GM12892 (cell line): ENCODE results near the gene HOXD4.

ENCODE experiments used
- DNase-seq: peaks from one replicate; pipeline ENCODE4 v3.0.0; 2011; ENCODE audit not compliant: insufficient read length
- FAIRE-seq: peaks from 2 replicates; lab custom pipeline; 2011; peaks lifted over from hg19 to GRCh38; lab: Jason Lieb, UNC
- POLR2A ChIP-seq: IDR thresholded peaks from 2 replicates; pipeline ENCODE4 v1.6.1; 2011; ENCODE audit warnings: low read depth, low read length, control low read depth
- POLR2AphosphoS5 ChIP-seq: IDR thresholded peaks from 2 replicates; pipeline ENCODE4 v1.6.1; 2011; ENCODE audit warnings: low read depth, low read length, control low read depth
- TAF1 ChIP-seq: IDR thresholded peaks from 2 replicates; pipeline ENCODE4 v1.6.1; 2011; ENCODE audit warnings: low read depth, mild to moderate bottlenecking, control low read depth, low read length, borderline replicate concordance

HOXD4 gene

DNA sequence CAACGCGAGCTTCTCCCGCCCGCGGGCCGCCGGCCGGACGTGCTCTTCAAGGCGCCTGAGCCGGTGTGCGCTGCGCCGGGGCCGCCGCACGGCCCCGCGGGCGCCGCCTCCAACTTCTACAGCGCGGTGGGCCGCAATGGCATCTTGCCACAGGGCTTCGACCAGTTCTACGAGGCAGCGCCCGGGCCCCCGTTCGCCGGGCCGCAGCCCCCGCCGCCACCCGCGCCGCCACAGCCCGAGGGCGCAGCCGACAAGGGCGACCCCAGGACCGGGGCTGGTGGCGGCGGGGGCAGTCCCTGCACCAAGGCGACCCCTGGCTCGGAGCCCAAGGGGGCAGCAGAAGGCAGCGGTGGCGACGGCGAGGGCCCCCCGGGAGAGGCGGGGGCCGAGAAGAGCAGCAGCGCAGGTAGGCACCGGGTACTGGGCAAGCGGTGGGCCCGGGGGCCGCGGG is 43.6 kb upstream of the HOXD4 start:
- no peak for FAIRE-seq
- TF ChIP-seq POLR2A (no peak), POLR2AphosphoS5 (no peak), TAF1 (no peak)
- no peak for DNase-seq

GRCh38 chr2:176109192-176109901 is 42.0 kb upstream of the HOXD4 start:
- FAIRE-seq (no peak), DNase-seq (no peak)
- TF ChIP-seq POLR2AphosphoS5 (no peak), POLR2A (no peak), TAF1 (no peak)

- no peak for TF ChIP-seq POLR2AphosphoS5
- TF ChIP-seq TAF1: no peak
- TF ChIP-seq POLR2A: no peak
- DNase-seq (no peak), FAIRE-seq (no peak)
Observed at GRCh38 chr2:176109946-176110345, 41.4 kb upstream of the HOXD4 start.

GRCh38 chr2:176110415-176111308 is 40.7 kb upstream of the HOXD4 start:
- FAIRE-seq: no peak
- no peak for DNase-seq
- no peak for TF ChIP-seq POLR2AphosphoS5
- no peak for TF ChIP-seq TAF1

DNA sequence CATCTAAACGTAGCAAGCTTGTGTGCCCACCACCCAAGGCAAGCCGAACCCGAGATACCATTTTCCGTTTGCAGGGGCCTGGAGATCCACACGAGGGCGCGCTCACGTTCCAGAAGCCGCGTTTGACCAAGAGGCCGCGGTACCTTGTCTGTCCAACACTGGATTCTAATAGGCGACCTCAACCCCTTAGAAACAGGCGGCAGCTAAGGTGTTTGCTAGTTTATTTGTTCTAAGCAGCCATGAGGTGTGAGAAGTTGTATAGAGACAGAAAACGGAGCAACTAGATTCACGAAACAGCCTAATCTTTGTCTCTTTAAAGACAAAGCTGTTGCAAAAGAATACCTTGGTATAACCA is 40.1 kb upstream of the HOXD4 start:
- DNase-seq (no peak), FAIRE-seq (no peak)
- TF ChIP-seq POLR2AphosphoS5 (no peak), POLR2A (no peak), TAF1 (no peak)

- FAIRE-seq (no peak), DNase-seq (no peak)
- no peak for TF ChIP-seq TAF1
- TF ChIP-seq POLR2A: no peak
- no peak for TF ChIP-seq POLR2AphosphoS5
Observed at GRCh38 chr2:176111846-176112374, 39.4 kb upstream of the HOXD4 start.

- no peak for DNase-seq
Observed at GRCh38 chr2:176112375-176113302, 38.7 kb upstream of the HOXD4 start.

GRCh38 chr2:176114120-176114929 is 37.0 kb upstream of the HOXD4 start:
- FAIRE-seq (no peak), DNase-seq (no peak)
- TF ChIP-seq POLR2AphosphoS5 (no peak), POLR2A (no peak), TAF1 (no peak)

More at GRCh38 chr2:176112375-176113302, 38.7 kb upstream of the HOXD4 start:
- FAIRE-seq: no peak
- no peak for TF ChIP-seq POLR2A
- no peak for TF ChIP-seq TAF1
- no peak for TF ChIP-seq POLR2AphosphoS5

GRCh38 chr2:176114930-176115625 is 36.3 kb upstream of the HOXD4 start:
- FAIRE-seq: no peak
- no peak for TF ChIP-seq TAF1
- no peak for TF ChIP-seq POLR2AphosphoS5
- TF ChIP-seq POLR2A: no peak
- DNase-seq: no peak
